K562 (cell line): Measurements from ENCODE around the gene PIP4K2A.

Source experiments
- FIP1L1 ChIP-seq: fragments of 200-400 bp; formaldehyde crosslinking; IDR thresholded peaks from 2 replicates; pipeline ENCODE4 v1.6.1; 2018; ENCODE audit warnings: mild to moderate bottlenecking, low read depth, low read length; ENCODE audit not compliant: poor library complexity, severe bottlenecking
- KHSRP ChIP-seq: fragments of 450-650 bp; IDR thresholded peaks from 2 replicates; pipeline ENCODE4 v1.6.1; 2017
- NCOR1 ChIP-seq: fragments of 450-650 bp; IDR thresholded peaks from 2 replicates; pipeline ENCODE4 v1.6.1; 2016; ENCODE audit warnings: mild to moderate bottlenecking, moderate library complexity
- POLR2AphosphoS5 ChIP-seq: IDR thresholded peaks from 2 replicates; pipeline ENCODE4 v1.6.1; 2011; ENCODE audit warnings: mild to moderate bottlenecking, low read depth, low read length, moderate library complexity; ENCODE audit not compliant: control insufficient read depth, insufficient read depth
- SIRT6 ChIP-seq: IDR thresholded peaks from one replicate; pipeline ENCODE4 v1.6.1; 2012; ENCODE audit warnings: low read depth, mild to moderate bottlenecking, control low read depth, inconsistent platforms, low read length, moderate library complexity
- SMARCC2 ChIP-seq: fragments of 450-650 bp; IDR thresholded peaks from 2 replicates; pipeline ENCODE4 v1.6.1; 2017; ENCODE audit warnings: antibody characterized with exemption, moderate library complexity, mild to moderate bottlenecking, low read depth
- SNRNP70 ChIP-seq: fragments of 200-400 bp; formaldehyde crosslinking; optimal IDR thresholded peaks from 2 replicates; pipeline ENCODE3; 2017; ENCODE audit warnings: low read depth, low read length
- SPI1 ChIP-seq: IDR thresholded peaks from 2 replicates; pipeline ENCODE4 v1.6.1; 2011; ENCODE audit warnings: low read depth, low read length, control low read depth, borderline replicate concordance
- SRSF3 ChIP-seq: fragments of 200-400 bp; formaldehyde crosslinking; IDR thresholded peaks from 2 replicates; pipeline ENCODE4 v1.6.1; 2016; ENCODE audit warnings: mild to moderate bottlenecking, low read length, moderate library complexity; ENCODE audit not compliant: insufficient read depth
- ZBTB7A ChIP-seq: IDR thresholded peaks from 2 replicates; pipeline ENCODE4 v1.6.1; 2011; ENCODE audit warnings: low read depth, mild to moderate bottlenecking, low read length, moderate library complexity, borderline replicate concordance; ENCODE audit not compliant: control insufficient read depth
- TF ChIP-seq, protein P1 (sequence below): fragments of 450-650 bp; conservative IDR thresholded peaks from 2 replicates; pipeline ENCODE4 v1.6.1; 2016; ENCODE audit warnings: missing genetic modification characterization, low read depth, mild to moderate bottlenecking, missing compliant biosample characterization, moderate library complexity
- TF ChIP-seq, protein P2 (sequence below), 3 experiments: IDR thresholded peaks in 2 of 3; conservative IDR thresholded peaks in 1 of 3; 2 replicates each; pipeline ENCODE4 v1.5.1; 2011 to 2012; ENCODE audit warnings: low read length in 3 of 3, mild to moderate bottlenecking in 3 of 3, control low read depth in 2 of 3, improper control_type of control experiment in 1 of 3, inconsistent platforms in 1 of 3, low read depth in 1 of 3, mixed read lengths in 1 of 3, moderate library complexity in 1 of 3; ENCODE audit not compliant: insufficient read depth in 2 of 3
- TF ChIP-seq, protein P3 (sequence below), 2 experiments: fragments of 450-650 bp; IDR thresholded peaks; 2 replicates each; pipeline ENCODE4 v1.6.1; 2016

DNA sequence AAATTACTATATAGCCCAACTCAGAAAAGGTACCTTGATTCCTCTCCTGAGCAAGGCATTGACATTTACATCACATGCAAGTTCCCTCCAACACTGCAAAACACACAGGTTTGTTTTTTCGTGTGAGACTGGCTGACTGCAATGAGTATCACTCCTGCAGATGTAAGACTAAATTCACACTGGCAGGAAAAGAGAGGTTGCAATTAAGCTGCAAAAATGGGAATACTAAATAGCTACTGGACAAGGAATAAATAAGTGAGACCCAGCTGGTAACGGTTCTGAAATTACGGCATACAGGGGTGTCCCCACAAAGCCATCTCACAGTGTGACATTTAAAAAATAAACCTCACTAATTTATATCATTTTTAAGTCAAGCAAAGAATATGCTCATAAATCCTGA lies 97.3 kb downstream of the PIP4K2A start:
- TF ChIP-seq ZBTB7A (no peak), SMARCC2 (no peak), KHSRP (no peak), SIRT6 (no peak), SPI1 (no peak), SNRNP70 (no peak), POLR2AphosphoS5 (no peak), SRSF3 (no peak), FIP1L1 (no peak), NCOR1 (no peak)
- TF ChIP-seq, protein P1, sequence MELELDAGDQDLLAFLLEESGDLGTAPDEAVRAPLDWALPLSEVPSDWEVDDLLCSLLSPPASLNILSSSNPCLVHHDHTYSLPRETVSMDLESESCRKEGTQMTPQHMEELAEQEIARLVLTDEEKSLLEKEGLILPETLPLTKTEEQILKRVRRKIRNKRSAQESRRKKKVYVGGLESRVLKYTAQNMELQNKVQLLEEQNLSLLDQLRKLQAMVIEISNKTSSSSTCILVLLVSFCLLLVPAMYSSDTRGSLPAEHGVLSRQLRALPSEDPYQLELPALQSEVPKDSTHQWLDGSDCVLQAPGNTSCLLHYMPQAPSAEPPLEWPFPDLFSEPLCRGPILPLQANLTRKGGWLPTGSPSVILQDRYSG (tag), result no peak
- TF ChIP-seq, protein P2, sequence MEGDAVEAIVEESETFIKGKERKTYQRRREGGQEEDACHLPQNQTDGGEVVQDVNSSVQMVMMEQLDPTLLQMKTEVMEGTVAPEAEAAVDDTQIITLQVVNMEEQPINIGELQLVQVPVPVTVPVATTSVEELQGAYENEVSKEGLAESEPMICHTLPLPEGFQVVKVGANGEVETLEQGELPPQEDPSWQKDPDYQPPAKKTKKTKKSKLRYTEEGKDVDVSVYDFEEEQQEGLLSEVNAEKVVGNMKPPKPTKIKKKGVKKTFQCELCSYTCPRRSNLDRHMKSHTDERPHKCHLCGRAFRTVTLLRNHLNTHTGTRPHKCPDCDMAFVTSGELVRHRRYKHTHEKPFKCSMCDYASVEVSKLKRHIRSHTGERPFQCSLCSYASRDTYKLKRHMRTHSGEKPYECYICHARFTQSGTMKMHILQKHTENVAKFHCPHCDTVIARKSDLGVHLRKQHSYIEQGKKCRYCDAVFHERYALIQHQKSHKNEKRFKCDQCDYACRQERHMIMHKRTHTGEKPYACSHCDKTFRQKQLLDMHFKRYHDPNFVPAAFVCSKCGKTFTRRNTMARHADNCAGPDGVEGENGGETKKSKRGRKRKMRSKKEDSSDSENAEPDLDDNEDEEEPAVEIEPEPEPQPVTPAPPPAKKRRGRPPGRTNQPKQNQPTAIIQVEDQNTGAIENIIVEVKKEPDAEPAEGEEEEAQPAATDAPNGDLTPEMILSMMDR (IDR thresholded peaks at IDR 0.05 in 2 of 3, conservative IDR thresholded peaks at IDR 0.05 in 1 of 3; ENCODE audit: insufficient read depth in 2 of 3, low read depth in 1 of 3, low read length in 3 of 3), result no peak
- TF ChIP-seq, protein P3, sequence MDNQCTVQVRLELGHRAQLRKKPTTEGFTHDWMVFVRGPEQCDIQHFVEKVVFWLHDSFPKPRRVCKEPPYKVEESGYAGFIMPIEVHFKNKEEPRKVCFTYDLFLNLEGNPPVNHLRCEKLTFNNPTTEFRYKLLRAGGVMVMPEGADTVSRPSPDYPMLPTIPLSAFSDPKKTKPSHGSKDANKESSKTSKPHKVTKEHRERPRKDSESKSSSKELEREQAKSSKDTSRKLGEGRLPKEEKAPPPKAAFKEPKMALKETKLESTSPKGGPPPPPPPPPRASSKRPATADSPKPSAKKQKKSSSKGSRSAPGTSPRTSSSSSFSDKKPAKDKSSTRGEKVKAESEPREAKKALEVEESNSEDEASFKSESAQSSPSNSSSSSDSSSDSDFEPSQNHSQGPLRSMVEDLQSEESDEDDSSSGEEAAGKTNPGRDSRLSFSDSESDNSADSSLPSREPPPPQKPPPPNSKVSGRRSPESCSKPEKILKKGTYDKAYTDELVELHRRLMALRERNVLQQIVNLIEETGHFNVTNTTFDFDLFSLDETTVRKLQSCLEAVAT (IDR thresholded peaks at IDR 0.05), result no peak
